ENCODE results near the gene PPM1J. TPM values are rescaled to one million over a fixed set of nuclear protein-coding genes. Genes with fewer than 3 reads are reported as not detected.

The PPM1J gene
- total RNA-seq, 1 experiment from 2014 or later = 0.51 TPM

GRCh38 chr1:112665857-112666256 lies 49.3 kb downstream of the PPM1J start:
- in situ Hi-C loops (cut with HindIII; ENCODE audit: low pct_unique_long_range_greater_than_20kb, low sequenced_read_pairs) = no loop called here
- no peaks in the 10 kb centered on the region for H3K27me3 ChIP-seq (ENCODE audit: control insufficient read depth, insufficient read depth, low read length)
- no peaks in the 10 kb centered on the region for H3K4me1 ChIP-seq (ENCODE audit: control insufficient read depth, insufficient read depth, low read length)
- H3K4me3 ChIP-seq (ENCODE audit: low read depth in 2 of 2, low read length in 2 of 2) = no peak overlapping the region
- POLR2A ChIA-PET = no interaction called here
- peaks cover 14% of the 10 kb centered on the region for H3K36me3 ChIP-seq (ENCODE audit: control insufficient read depth, insufficient read depth, low read length)
- TF ChIP-seq REST (IDR thresholded peaks at IDR 0.05; ENCODE audit: insufficient read depth in 1 of 2, low read depth in 2 of 2, low read length in 1 of 2) (no peak), TCF7L2 (IDR thresholded peaks at IDR 0.05; ENCODE audit: low read depth, low read length) (no peak), POLR2AphosphoS5 (IDR thresholded peaks at IDR 0.05; ENCODE audit: low read depth, low read length) (no peak), SIN3A (IDR thresholded peaks at IDR 0.05; ENCODE audit: borderline replicate concordance, insufficient read depth, low read depth, low read length) (no peak)
- TF ChIP-seq, protein P1, sequence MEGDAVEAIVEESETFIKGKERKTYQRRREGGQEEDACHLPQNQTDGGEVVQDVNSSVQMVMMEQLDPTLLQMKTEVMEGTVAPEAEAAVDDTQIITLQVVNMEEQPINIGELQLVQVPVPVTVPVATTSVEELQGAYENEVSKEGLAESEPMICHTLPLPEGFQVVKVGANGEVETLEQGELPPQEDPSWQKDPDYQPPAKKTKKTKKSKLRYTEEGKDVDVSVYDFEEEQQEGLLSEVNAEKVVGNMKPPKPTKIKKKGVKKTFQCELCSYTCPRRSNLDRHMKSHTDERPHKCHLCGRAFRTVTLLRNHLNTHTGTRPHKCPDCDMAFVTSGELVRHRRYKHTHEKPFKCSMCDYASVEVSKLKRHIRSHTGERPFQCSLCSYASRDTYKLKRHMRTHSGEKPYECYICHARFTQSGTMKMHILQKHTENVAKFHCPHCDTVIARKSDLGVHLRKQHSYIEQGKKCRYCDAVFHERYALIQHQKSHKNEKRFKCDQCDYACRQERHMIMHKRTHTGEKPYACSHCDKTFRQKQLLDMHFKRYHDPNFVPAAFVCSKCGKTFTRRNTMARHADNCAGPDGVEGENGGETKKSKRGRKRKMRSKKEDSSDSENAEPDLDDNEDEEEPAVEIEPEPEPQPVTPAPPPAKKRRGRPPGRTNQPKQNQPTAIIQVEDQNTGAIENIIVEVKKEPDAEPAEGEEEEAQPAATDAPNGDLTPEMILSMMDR (IDR thresholded peaks at IDR 0.05) = no peak
- no peak for DNase-seq (ENCODE audit: low read depth, low spot score)
- ATAC-seq = no peak
- intact Hi-C loops (cut with micrococcal nuclease; ENCODE audit: unreplicated experiment) = no loop called here
- H3K27ac ChIP-seq (ENCODE audit: low read length) = no peak overlapping the region
- no peaks in the 10 kb centered on the region for H3K9me3 ChIP-seq (ENCODE audit: control insufficient read depth, insufficient read depth, low read depth, low read length)
- CTCF ChIA-PET = interaction anchor here (0.5 kb wide), 1 partner anchor 170 kb away, joined by 3 read pairs; no protein-coding TSS in a partner anchor
- BruUV-seq (replicated peaks) = no TSS peak

Other genes starting within 250 kb of the PPM1J start
- gene WNT2B, start 206.4 kb downstream of the PPM1J start, total RNA-seq (2021; ENCODE audit: unreplicated experiment) = 1.6 TPM
- 13.4 TPM for gene ST7L, start 96.2 kb downstream of the PPM1J start, total RNA-seq (2021; ENCODE audit: unreplicated experiment)
- gene CAPZA1, start 95.5 kb downstream of the PPM1J start, total RNA-seq (2021; ENCODE audit: unreplicated experiment) = 128 TPM
- gene MOV10, start 40.7 kb downstream of the PPM1J start, total RNA-seq (2021; ENCODE audit: unreplicated experiment) = 106 TPM
- 197 TPM for gene RHOC, start 8.2 kb downstream of the PPM1J start, total RNA-seq (2021; ENCODE audit: unreplicated experiment)
- gene SLC16A1, start 240.9 kb upstream of the PPM1J start, total RNA-seq (2021; ENCODE audit: unreplicated experiment) = 51.5 TPM

All from Panc1 (cell line).